ENCODE data around the gene DDX17.

The DDX17 gene

GRCh38 chr22:38435010-38435409 is 71.1 kb downstream of the DDX17 start:
- H3K36me3 ChIP-seq (ENCODE audit: control insufficient read depth in 1 of 2, insufficient read depth in 2 of 2, low read depth in 1 of 2, low read length in 2 of 2) = no peaks in the 10 kb centered on the region
- H2BK120ac ChIP-seq (ENCODE audit: low read depth, low read length) = no peak overlapping the region
- no peak overlapping the region for H3K4ac ChIP-seq (ENCODE audit: low read depth in 1 of 2, low read length in 2 of 2)
- no peaks in the 10 kb centered on the region for H3K9me3 ChIP-seq (ENCODE audit: control insufficient read depth, low read length)
- 70% methylated on average over 4 of the region's 4 CpGs for WGBS
- no peak overlapping the region for H2AK5ac ChIP-seq (ENCODE audit: low read length, severe bottlenecking)
- no peak overlapping the region for H2BK5ac ChIP-seq (ENCODE audit: low read depth, low read length, poor library complexity, severe bottlenecking)
- H3K14ac ChIP-seq (ENCODE audit: low read length in 2 of 2) = no peak overlapping the region
- H4K8ac ChIP-seq (ENCODE audit: low read length) = no peak overlapping the region
- no peak overlapping the region for H3K23ac ChIP-seq (ENCODE audit: low read length in 2 of 2)
- no peak overlapping the region for H3K27ac ChIP-seq (ENCODE audit: low read length, poor library complexity, severe bottlenecking)
- no peak for DNase-seq
- no peak overlapping the region for H3K4me2 ChIP-seq (ENCODE audit: low read length, poor library complexity, severe bottlenecking)
- H3K27me3 ChIP-seq (ENCODE audit: control insufficient read depth in 1 of 2, insufficient read depth in 1 of 2, low read length in 2 of 2) = peaks cover 6 to 44% of the 10 kb centered on the region in 2 experiments
- H3K18ac ChIP-seq (ENCODE audit: low read depth in 1 of 2, low read length in 2 of 2) = no peak overlapping the region
- H2BK15ac ChIP-seq (ENCODE audit: low read depth, poor library complexity, severe bottlenecking) = no peak overlapping the region
- peaks cover 5% of the 10 kb centered on the region for H3K4me1 ChIP-seq (ENCODE audit: control insufficient read depth, insufficient read depth, low read depth, low read length)
- no peak overlapping the region for H2AFZ ChIP-seq (ENCODE audit: low read depth, low read length)
- no peak overlapping the region for H3K4me3 ChIP-seq (ENCODE audit: insufficient read depth in 1 of 2, low read depth in 1 of 2, low read length in 2 of 2)
- no peak overlapping the region for H3K9ac ChIP-seq (ENCODE audit: low read length)
- H2BK12ac ChIP-seq (ENCODE audit: low read length in 2 of 2) = no peak overlapping the region
- no peak overlapping the region for H4K91ac ChIP-seq (ENCODE audit: low read length)
- no peaks in the 10 kb centered on the region for H3K79me1 ChIP-seq (replicated peaks; ENCODE audit: low read length, poor library complexity, severe bottlenecking)

DNA sequence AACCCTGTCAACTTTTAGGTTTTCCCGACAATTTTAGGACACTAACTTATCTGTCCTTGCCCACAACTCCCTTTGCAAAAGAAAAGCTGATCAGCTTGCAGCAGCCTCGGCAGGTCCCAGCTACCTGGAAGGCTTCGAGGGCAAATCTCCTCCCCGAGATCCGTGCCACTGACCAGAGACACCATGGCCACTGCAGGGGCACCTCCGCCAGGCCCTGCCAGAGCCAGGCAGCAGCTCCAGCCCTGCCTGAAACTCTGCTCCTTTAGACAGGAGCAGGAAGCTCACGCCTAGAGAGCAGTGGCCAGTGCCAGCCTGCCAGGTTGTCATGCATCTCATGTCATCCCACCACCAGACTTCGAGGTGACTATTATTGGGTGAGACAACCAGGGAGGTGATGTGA is 72.2 kb downstream of the DDX17 start:
- Histone ChIP-seq H2BK12ac (ENCODE audit: low read length in 2 of 2) (no peak overlapping the region), H3K27me3 (ENCODE audit: control insufficient read depth in 1 of 2, insufficient read depth in 1 of 2, low read length in 2 of 2) (peaks cover 6 to 43% of the 10 kb centered on the region in 2 experiments), H3K4me3 (ENCODE audit: insufficient read depth in 1 of 2, low read depth in 1 of 2, low read length in 2 of 2) (no peak overlapping the region), H2BK120ac (ENCODE audit: low read depth, low read length) (no peak overlapping the region), H4K8ac (ENCODE audit: low read length) (no peak overlapping the region), H3K9me3 (ENCODE audit: control insufficient read depth, low read length) (no peaks in the 10 kb centered on the region), H2AK5ac (ENCODE audit: low read length, severe bottlenecking) (no peak overlapping the region), H3K18ac (ENCODE audit: low read depth in 1 of 2, low read length in 2 of 2) (no peak overlapping the region), H3K4me2 (ENCODE audit: low read length, poor library complexity, severe bottlenecking) (no peak overlapping the region), H3K36me3 (ENCODE audit: control insufficient read depth in 1 of 2, insufficient read depth in 2 of 2, low read depth in 1 of 2, low read length in 2 of 2) (no peaks in the 10 kb centered on the region), H3K23ac (ENCODE audit: low read length in 2 of 2) (no peak overlapping the region), H3K4ac (ENCODE audit: low read depth in 1 of 2, low read length in 2 of 2) (no peak overlapping the region), H2BK5ac (ENCODE audit: low read depth, low read length, poor library complexity, severe bottlenecking) (no peak overlapping the region), H3K79me1 (replicated peaks; ENCODE audit: low read length, poor library complexity, severe bottlenecking) (no peaks in the 10 kb centered on the region), H3K27ac (ENCODE audit: low read length, poor library complexity, severe bottlenecking) (no peak overlapping the region), H2BK15ac (ENCODE audit: low read depth, poor library complexity, severe bottlenecking) (no peak overlapping the region), H3K14ac (ENCODE audit: low read length in 2 of 2) (no peak overlapping the region), H2AFZ (ENCODE audit: low read depth, low read length) (no peak overlapping the region), H3K9ac (ENCODE audit: low read length) (no peak overlapping the region), H4K91ac (ENCODE audit: low read length) (no peak overlapping the region), H3K4me1 (ENCODE audit: control insufficient read depth, insufficient read depth, low read depth, low read length) (peaks cover 7% of the 10 kb centered on the region)
- 80% methylated on average over 8 of the region's 8 CpGs for WGBS
- DNase-seq = no peak

Data from mesenchymal stem cell (in vitro differentiated cells and primary cell).